CD4-positive, alpha-beta T cell treated with Interleukin-4 for 4 hours (primary cell): ENCODE measurements around the gene CPM.
"Not testable (repeated sequence)": the region's sequence is repeated elsewhere in the genome, so short reads cannot be mapped to it uniquely, and the experiment has no call there.

Experiments
- DNase-seq: peaks from one replicate; pipeline ENCODE4 v3.0.0-alpha.2; 2020

The CPM gene

DNA sequence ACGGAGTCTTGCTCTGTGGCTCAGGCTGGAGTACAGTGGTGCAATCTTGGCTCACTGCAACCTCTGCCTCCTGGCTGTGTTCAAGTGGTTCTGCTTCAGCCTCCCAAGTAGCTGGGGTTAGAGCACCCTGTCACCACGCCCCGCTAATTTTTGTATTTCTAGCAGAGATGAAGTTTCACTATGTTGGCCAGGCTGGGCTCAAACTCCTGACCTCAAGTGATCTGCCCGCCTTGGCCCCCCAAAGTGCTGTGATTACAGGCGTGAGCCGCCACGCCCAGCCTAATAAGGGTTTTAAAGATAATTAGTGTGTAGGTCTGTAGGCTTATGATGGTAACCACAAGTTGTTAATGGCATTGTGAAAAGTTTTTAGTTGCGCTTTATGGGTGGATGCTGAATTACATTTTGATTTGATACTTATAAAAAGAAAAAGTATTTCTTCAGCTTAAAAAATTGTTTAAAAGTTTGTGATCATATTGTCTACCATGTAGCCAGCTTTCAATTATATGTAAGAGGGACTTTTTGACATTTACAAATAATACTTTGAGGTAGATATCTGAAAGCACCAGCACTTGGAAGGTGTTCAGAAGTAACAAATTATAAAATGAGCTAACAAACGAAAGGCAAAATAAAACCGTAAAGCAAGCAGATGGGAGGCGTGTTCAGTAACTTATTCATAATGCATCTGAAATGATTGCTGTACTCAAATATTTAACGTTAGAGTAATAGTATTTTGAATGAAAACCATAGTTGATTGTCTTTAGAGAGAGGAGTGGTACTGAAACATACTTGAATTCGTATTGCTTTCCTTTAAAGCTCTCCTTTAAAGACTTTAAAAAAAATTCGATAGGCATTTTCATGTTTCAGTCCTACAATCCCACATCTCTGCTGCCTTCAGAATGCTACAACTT is 87.9 kb downstream of the CPM start:
- no peak for DNase-seq

DNA sequence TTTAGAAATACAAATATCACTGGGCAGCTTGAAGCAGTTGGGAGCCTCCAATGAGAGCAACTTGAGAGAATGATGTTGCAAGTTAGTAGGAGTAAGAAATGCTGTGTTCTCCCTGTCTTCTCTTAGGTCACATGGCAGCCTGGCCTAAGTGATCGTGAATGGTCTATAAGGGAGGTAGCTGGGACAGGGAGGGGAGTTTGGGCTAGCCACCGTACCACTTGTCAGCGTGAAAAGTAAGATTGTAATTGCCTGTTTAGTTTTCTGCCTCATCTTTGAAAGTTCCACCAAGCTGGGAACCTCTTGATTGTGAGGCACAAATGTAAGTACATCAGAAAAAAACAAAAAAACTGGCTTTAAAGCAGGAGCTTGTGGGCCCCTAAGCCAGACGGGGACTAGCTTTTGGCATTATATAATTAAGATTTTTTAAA is 88.6 kb downstream of the CPM start:
- no peak for DNase-seq

DNA sequence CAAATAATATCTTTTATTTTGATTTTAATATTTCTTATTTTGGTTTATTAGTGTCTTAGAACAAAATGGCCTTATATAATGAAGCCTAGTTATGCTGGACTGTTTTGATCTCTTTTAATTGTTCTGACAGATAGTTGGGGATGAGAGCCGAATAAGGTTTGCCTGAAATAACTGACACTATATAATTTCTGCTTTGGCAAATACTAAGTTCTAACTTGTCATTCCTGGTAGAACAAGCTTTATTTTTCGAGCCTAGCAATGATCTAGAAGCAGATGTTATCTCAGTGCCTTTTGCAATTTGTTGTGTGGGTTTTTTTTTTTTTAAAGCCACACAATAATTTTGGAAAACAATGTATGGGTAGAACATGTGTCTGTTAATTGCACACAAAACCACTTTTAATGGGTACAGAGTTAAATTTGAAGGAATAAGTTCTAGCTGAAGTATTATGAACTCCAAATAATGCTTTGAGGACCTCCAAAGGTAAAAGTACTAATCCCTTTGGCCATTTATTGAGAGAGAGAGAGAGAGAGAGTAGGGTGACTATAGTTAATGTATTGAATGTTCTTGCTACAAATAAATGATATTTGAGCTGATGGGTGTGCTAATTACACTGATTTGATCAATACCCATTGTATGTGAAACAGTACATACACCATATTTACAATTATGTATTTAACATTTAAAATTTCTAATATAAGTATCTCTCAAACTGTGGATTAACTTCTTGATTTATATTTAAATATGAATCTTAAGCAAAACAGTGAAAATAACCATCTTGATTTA is 90.0 kb downstream of the CPM start:
- no peak for DNase-seq

DNA sequence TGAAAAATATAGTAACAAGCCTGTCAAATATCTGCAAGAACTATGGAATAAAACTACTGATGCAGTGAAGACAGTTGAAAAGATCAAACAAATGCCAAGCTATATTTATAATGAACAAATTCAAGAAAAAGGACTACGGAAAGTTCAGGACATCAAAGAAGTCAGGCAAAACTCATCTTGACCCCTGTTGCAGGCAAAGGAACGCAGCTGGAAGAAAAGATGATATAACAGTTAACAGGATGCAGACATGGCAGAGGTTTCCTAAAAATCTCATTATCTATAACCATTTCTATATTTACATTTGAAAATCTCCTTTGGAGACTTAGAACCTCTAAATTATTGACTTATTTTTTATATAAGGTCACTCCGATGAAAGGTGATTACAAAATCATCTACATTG is 90.8 kb downstream of the CPM start:
- DNase-seq = no peak

DNA sequence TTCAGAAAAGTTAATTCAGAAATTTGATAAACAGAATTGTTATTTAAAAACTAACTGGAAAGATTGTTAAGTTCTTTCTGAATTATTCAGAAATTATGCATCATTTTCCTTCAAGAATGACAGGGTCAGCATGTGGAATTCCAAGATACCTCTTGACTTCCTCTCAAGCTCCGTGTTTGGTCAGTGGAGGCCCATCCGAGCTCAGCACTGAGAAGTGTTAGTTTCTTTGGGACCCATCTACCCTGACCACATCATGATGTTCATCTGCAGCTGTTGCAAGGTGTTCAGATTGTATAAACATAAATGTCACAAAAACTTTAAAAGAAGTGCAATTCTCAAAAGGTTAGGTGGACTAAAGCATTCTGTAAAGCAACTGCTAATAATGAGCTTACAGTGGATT is 91.3 kb downstream of the CPM start:
- DNase-seq = no peak

DNA sequence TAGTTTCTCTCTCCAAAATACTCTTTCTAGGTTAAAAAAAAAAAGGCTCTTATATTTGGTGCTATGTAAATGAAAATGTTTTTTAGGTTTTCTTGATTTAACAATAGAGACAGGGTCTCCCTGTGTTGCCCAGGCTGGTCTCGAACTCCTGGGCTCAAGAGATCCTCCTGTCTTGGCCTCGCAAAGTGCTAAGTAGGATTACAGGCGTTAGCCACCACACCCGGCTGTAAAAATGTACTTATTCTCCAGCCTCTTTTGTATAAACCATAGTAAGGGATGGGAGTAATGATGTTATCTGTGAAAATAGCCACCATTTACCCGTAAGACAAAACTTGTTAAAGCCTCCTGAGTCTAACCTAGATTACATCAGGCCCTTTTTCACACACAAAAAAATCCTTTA is 91.8 kb downstream of the CPM start:
- not testable (repeated sequence) for DNase-seq

DNA sequence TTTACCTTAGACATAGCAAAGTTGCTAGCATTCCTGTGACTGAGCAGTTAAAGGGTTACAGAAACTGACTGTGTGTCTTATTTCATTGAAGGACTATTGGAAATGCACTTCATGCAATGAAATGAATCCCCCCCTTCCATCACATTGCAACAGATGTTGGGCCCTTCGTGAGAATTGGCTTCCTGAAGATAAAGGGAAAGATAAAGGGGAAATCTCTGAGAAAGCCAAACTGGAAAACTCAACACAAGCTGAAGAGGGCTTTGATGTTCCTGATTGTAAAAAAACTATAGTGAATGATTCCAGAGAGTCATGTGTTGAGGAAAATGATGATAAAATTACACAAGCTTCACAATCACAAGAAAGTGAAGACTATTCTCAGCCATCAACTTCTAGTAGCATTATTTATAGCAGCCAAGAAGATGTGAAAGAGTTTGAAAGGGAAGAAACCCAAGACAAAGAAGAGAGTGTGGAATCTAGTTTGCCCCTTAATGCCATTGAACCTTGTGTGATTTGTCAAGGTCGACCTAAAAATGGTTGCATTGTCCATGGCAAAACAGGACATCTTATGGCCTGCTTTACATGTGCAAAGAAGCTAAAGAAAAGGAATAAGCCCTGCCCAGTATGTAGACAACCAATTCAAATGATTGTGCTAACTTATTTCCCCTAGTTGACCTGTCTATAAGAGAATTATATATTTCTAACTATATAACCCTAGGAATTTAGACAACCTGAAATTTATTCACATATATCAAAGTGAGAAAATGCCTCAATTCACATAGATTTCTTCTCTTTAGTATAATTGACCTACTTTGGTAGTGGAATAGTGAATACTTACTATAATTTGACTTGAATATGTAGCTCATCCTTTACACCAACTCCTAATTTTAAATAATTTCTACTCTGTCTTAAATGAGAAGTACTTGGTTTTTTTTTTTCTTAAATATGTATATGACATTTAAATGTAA is 93.5 kb downstream of the CPM start:
- DNase-seq = no peak

DNA sequence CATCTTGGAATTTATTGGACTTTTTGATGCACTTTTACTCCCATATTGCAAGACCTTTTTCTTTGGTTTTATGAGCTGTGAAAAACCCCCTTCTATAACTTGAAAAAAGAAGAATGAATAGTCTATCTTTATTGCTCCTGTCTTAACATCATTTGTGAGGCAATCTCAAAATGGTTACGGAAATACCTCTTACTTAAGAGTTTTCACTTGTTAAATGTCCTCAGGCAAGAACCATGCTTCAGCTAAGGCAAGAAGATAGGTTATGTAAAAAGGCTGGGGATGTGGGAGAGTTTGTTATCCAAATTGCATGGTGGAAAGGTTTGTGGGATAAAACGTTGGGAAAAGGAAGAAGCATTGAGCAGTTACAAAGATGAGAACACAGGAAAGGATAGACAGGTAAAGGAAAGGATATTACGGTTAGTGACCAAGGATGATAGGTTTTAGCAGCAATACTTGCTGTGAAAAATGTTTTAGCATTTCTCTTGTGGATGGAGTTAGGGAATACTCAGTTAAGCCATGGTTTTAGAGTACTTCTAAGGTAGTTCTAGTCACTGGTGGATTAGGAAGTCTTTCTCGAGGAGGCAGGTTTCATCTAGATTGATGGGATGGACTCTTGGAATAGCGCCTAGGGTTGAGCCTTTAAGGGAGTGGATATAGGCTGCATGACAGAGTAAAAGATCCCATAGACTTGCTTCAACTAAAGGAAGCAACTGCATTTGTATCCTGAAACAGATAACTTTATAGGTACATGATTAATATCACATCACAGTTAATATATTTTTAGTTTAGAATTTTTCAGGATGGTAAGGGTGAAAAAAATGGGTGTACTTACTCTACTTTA is 94.7 kb downstream of the CPM start:
- no peak for DNase-seq

DNA sequence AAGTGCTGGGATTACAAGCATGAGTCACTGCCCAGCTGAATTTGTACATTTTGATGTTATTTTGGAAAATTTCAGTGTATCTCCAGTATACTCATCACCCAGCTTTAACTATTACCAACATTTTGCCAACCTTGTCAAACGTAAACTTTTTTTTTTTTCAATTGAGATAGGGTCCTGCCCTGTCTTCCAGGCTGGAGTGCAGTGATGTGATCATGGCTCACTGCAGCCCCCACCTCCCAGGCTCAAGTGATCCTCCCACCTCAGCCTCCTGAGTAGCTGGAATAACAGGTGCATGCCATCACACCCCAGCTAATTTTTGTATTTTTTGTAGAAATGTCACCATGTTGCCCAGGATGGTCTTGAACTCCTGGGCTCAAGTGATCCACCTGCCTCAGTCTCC is 95.8 kb downstream of the CPM start:
- no peak for DNase-seq

DNA sequence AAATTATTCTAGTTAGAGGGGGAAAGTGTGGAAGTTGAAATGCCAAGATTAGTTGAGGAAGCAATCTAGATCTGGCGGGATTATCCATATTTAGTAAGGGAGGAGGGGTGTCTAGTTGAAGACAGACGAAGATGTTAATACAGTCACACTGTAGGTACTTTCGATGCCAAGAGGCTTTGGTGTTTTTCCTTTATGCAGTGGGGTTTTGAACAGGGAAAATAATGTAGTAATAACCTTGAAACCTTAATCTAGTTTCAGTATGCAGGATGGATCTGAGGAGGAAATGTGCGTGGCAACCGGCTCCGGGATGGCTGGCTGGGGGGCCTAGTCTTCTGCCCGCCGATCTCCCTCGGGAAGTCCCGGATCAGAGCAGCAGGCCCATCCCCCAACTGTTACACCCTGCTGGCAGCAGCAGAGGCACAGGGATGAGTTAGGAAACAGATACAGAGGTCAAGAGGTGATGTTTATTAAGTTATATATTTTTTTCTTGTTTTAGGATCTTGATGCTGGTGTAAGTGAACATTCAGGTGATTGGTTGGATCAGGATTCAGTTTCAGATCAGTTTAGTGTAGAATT is 97.5 kb downstream of the CPM start:
- DNase-seq = no peak

DNA sequence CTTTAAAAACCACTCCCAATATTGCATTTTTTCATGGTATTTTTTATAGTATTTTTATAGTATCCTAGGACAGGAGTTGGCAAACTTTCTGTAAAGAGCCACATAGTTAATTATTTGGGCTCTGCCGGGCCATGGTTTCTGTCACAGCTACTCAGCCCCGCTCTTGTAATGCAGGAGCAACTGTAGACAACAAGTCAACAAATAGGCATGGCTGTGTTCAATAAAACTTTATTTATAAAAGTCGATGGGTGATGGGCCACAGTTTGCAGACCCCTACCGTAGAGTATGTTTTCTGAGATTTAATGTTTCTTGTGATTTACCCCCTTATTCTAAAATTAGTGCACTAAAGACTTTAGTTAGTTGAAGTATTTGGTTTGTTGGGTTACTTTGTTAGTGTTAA is 99.5 kb downstream of the CPM start:
- no peak for DNase-seq

DNA sequence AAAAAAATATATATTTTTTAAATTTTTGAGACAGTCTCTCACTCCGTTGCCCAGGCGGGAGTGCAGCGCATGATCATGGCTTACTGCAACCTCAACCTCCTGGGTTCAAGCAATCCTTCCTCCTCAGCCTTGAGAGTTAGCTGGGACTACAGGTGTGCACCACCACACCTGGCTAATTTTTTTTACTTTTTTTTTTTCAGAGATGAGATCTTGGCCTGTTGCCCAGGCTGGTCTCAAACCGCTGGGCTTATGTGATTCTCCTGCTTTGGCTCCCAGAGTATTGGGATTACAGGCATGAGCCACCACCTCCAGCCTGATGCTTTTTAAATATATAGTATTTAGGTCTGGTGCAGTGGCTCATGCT is 100.5 kb downstream of the CPM start:
- no peak for DNase-seq

DNA sequence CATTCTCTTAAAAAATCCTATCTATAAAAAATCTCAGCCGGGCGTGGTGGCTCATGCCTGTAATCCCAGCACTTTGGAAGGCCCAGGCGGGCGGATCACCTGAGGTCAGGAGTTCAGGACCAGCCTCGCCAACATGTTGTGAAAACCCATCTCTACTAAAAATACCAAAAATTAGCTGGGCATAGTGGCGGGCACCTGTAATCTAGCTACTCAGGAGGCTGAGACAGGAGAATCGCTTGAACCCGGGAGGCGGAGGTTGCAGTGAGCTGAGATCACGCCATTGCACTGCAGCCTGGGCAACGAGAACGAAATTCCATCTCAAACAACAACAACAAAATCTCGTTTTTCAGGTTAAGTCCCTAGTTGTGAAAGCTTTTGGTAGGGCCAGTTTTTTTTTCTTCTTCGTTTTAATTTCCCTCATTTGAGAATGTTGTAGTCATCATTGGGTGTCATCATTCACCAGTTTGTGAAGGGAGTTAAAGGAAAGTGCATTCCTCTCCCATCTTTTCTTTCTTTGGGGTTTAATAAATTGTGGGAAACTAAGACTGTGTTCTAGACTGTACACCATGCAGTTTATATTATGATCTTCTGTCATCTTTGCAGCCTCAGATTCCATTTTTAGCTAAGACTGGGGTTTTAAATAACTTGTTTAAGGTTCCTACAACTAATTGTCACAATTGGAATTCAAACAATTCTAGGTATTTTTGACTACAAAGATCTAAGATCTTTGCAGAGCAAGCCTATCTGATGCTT is 101.0 kb downstream of the CPM start:
- DNase-seq = no peak

DNA sequence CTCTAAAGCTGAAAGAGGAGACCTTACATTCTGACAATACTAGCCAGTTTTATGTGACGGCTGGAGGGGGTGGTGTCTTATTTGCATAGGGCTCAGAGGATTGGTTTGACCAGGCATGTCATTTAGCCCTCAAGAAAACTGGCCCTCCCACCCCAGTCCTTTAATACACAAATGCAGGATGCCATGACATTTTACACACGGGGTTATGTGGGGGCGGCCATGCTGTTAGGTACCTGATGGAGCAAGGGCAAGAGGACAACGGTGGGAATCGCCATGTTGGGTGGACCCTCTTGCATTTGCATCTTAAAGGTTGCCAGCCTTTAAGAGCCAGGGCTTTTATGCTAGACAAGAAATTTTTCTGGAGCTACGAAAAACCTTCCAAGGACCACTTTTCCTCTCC is 101.7 kb downstream of the CPM start:
- no peak for DNase-seq

DNA sequence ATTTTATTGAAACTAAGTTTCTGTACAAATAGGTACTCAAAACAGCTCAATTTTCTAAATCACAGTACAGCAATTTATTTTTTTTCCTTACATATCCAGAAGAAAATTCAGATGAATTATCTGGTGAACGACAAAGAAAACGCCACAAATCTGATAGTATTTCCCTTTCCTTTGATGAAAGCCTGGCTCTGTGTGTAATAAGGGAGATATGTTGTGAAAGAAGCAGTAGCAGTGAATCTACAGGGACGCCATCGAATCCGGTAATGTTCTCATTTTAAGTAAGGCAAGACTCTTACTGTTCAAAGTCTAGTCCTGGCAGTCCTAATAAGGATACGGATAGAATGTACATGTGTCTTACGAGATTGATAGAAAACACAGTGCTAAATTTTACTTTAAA is 104.3 kb downstream of the CPM start:
- DNase-seq = no peak

DNA sequence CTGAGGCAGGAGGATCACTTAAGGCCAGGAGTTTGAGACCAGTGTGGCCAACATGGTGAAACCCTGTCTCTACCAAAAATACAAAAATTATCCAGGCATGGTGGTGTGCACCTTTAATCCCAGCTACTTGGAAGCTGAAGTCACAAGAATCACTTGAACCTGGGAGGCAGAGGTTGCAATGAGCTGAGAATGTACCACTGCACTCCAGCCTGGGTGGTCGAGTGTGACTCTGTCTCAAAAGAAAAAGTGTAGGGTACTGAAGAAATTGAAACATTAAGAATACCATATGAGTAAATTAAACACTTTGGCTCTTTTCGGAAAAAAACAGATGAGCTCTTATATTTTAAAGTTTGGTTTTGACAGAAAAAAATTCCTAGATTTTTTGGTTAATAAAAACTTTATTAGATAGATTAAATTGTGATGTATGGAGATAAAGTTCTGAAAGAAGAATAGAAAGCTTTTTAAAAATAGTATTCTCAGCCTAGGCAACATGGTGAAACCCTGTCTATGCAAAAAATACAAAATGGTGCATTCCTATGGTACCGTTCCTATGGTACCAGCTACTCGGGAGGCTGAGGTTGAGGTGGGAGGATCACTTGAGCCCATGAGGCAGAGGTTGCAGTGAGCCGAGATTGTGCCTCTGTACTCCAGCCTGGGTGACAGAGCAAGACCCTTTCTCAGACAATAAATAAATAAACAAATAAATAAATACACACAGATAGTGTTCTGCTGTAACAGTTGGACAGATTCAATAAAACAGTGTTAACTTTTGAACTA is 104.9 kb downstream of the CPM start:
- no peak for DNase-seq

DNA sequence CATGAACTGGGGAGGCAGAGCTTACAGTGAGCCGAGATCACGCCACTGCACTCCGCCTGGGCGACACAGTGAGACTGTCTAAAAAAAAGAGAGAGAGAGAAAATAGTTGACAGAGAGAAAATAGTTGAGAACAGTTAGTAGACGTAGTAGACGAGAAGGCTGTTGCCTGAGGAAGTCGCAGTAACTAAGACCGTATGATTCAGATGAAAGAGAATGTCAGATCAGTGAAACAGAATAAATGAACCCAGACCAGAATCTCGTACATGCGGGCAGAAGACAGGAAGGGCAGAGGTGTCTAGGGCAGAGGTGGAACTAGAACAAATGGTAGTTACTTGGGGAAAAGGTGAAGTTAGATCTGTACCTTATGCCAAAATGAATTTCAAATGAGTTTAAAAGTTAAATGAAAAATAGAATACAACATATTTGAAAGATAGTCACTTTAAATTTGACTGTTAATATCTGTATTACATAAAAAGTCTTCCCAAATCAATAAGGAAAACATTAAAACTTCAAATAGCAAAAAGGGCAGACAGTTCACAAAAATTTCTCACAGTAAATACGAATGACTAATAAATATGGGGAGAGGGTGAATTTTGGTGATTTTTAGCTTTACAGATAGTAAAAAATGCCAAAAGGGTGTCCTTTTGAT is 107.3 kb downstream of the CPM start:
- DNase-seq = no peak

DNA sequence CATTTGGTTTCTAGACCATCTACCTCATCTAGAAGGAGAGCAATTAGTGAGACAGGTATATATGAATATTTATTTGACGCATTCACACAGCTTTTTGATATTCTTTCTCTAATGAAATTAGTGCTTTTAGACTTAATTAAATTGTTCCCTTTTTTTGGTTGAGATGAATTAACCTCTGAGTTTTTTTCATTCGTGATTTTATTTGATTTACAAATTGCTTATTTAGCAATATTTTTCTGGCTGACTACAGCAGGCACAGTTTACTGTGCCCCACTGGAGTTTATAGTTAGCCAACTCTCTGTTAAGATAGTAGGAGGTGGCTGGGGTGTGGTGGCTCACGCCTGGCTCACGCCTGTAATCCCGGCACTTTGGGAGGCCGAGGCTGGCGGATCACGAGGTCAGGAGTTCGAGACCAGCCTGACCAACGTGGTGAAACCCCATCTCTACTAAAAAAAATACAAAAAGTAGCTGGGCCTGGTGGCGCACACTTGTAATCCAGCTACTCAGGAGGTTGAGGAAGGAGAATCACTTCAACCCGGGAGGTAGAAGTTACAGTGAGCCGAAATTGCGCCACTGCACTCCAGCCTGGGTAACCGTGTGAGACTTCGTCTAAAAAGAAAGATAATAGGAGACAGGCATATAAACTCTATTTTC is 108.2 kb downstream of the CPM start:
- DNase-seq = no peak

DNA sequence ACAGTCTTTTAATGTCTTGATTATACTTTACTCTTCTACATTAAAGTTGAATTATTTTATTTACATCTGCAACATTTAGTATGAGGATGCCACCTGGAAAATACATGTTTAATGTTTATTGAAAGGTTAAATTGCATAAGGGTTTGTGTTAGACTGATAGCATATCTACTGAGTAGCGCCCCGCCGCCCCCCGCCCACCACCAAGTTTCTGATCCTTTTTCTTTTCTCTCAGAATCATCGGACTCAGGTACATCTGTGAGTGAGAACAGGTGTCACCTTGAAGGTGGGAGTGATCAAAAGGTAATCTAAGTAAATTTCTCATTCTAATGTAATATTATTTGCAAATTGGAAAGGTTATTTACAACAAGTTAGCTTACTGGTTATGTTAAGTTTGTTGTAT is 108.8 kb downstream of the CPM start:
- no peak for DNase-seq
